ENCODE data around the gene CCDC188. TPM values are rescaled to one million over a fixed set of nuclear protein-coding genes. Genes with fewer than 3 reads are reported as not detected.

The CCDC188 gene
- total and polyA plus RNA-seq, 9 of the 15 experiments (the other 6 are each of a cell fraction or from before 2014, with no cell fraction given) = not detected

DNA sequence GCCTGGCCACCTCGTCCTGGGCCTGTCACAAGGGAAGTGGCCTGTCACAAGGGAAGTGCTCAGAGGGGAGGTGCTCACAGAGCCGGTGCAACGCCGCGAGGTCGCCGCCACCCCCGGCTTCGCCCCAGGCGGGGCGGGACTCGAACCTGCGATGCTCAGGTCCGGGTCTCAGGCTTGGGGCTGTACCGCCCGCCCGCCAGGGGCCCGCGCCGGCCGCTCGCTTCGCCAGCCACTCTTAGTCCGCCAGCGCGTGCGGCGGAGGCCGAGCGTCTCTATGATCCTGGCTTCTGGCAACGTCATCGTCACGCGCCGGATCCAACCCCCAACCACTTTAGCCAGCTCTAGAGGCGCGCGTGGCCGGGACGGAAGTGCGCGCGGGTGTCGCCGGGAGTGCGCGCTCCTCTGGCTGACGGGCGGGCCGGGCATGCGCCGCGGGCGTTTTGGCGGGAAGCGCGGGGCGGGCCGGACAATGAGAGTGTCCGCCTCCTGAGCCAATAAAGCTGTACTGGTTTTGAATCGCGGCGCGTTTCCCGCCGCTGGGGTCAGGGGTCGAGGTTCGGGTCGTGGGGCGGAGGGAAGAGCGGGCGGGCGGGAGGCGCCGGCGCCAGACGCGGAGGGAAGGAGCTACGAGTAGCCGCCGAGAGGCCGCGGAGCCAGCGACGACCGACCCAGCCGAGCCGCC is 33.8 kb downstream of the CCDC188 start, which contains the start of gene TRMT2A (continued):
- TF ChIP-seq PRMT5 (CRISPR knock-in tag; IDR thresholded peaks at IDR 0.05) (no peak), ETS2 (tag; IDR thresholded peaks at IDR 0.05; ENCODE audit: borderline replicate concordance, poor library complexity, severe bottlenecking) (no peak), ZNF143 (CRISPR knock-in tag; IDR thresholded peaks at IDR 0.05) (no peak), MEF2D (tag; conservative IDR thresholded peaks at IDR 0.05; ENCODE audit: low read depth) (peak; percentile 79), ZNF41 (CRISPR knock-in tag; conservative IDR thresholded peaks at IDR 0.05) (no peak), BMI1 (IDR thresholded peaks at IDR 0.05; ENCODE audit: low read length) (peak; percentile 59; the same call in 1 of the 2 replicates), KLF16 (IDR thresholded peaks at IDR 0.05) (no peak; the same call in 1 of the 2 replicates), U2AF1 (optimal IDR thresholded peaks at IDR 0.05; ENCODE audit: low read depth, low read length) (no peak), CSDE1 (IDR thresholded peaks at IDR 0.05) (no peak), SMAD1 (IDR thresholded peaks at IDR 0.05; ENCODE audit: low read depth, low read length, partially characterized antibody) (peak; percentile 84), MTA3 (IDR thresholded peaks at IDR 0.05; ENCODE audit: borderline replicate concordance) (no peak), CBX5 (IDR thresholded peaks at IDR 0.05; ENCODE audit: borderline replicate concordance, low read depth) (no peak), ZNF408 (CRISPR knock-in tag; IDR thresholded peaks at IDR 0.05; ENCODE audit: low read depth) (no peak), SMARCA4 (IDR thresholded peaks at IDR 0.05) (no peak), POLR2G (IDR thresholded peaks at IDR 0.05; ENCODE audit: low read depth, low read length) (peak; percentile 93), SP1 (CRISPR knock-in tag; IDR thresholded peaks at IDR 0.05) (no peak), NELFE (IDR thresholded peaks at IDR 0.05; ENCODE audit: insufficient read depth, insufficient read length) (no peak), SMARCE1 (IDR thresholded peaks at IDR 0.05) (no peak), HDAC1 (IDR thresholded peaks at IDR 0.05) (peak in 1 of 2 experiments; percentile 94; a peak in 2 of 4 replicates), L3MBTL2 (IDR thresholded peaks at IDR 0.05) (no peak), ZNF175 (CRISPR knock-in tag; IDR thresholded peaks at IDR 0.05; ENCODE audit: low read depth) (no peak), TSC22D4 (tag; IDR thresholded peaks at IDR 0.05) (no peak), CEBPG (CRISPR knock-in tag; IDR thresholded peaks at IDR 0.05) (no peak), CEBPG (tag; conservative IDR thresholded peaks at IDR 0.05 in 1 of 2, IDR thresholded peaks at IDR 0.05 in 1 of 2) (no peak), NONO (IDR thresholded peaks at IDR 0.05; ENCODE audit: low read depth in 2 of 2, low read length in 1 of 2) (no peak), WHSC1 (IDR thresholded peaks at IDR 0.05; ENCODE audit: low read length) (no peak), MEF2A (IDR thresholded peaks at IDR 0.05; ENCODE audit: control insufficient read depth, low read depth, low read length) (no peak), PHB (CRISPR knock-in tag; IDR thresholded peaks at IDR 0.05) (no peak)
- TF ChIP-seq, protein P1, sequence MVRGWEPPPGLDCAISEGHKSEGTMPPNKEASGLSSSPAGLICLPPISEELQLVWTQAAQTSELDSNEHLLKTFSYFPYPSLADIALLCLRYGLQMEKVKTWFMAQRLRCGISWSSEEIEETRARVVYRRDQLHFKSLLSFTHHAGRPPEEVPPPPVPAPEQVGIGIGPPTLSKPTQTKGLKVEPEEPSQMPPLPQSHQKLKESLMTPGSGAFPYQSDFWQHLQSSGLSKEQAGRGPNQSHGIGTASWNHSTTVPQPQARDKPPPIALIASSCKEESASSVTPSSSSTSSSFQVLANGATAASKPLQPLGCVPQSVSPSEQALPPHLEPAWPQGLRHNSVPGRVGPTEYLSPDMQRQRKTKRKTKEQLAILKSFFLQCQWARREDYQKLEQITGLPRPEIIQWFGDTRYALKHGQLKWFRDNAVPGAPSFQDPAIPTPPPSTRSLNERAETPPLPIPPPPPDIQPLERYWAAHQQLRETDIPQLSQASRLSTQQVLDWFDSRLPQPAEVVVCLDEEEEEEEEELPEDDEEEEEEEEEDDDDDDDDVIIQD (CRISPR knock-in tag; IDR thresholded peaks at IDR 0.05) = no peak; the same call in 1 of the 2 replicates
- TF ChIP-seq, protein P2, sequence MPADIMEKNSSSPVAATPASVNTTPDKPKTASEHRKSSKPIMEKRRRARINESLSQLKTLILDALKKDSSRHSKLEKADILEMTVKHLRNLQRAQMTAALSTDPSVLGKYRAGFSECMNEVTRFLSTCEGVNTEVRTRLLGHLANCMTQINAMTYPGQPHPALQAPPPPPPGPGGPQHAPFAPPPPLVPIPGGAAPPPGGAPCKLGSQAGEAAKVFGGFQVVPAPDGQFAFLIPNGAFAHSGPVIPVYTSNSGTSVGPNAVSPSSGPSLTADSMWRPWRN (IDR thresholded peaks at IDR 0.05; ENCODE audit: low read depth) = no peak
